ENCODE measurements around the gene SLCO2B1. TPM values are rescaled to one million over a fixed set of nuclear protein-coding genes. Genes with fewer than 3 reads are reported as not detected.

SLCO2B1 gene
- polyA plus RNA-seq, 12 donors, result 8.4 to 43.4 (median 11.7) TPM; not detected in 1

- DNase-seq, result no peak
These were observed 57.5 kb downstream of the SLCO2B1 start for GRCh38 chr11:75208446-75208845.

GRCh38 chr11:75212411-75212810 is 61.5 kb downstream of the SLCO2B1 start:
- no peak for DNase-seq

- DNase-seq, result peak; percentile 88
These were observed 63.5 kb downstream of the SLCO2B1 start for GRCh38 chr11:75214411-75214821.

- DNase-seq, result no peak
These were observed 63.9 kb downstream of the SLCO2B1 start for GRCh38 chr11:75214843-75215242.

- DNase-seq, result no peak
These were observed 69.0 kb downstream of the SLCO2B1 start for GRCh38 chr11:75219869-75220268.

GRCh38 chr11:75223954-75224643 is 73.2 kb downstream of the SLCO2B1 start:
- DNase-seq, result no peak

GRCh38 chr11:75225794-75226193 is 74.9 kb downstream of the SLCO2B1 start:
- no peak for DNase-seq

- DNase-seq, result no peak
These were observed 78.6 kb downstream of the SLCO2B1 start for GRCh38 chr11:75229466-75229865.

GRCh38 chr11:75230621-75231020 is 79.7 kb downstream of the SLCO2B1 start:
- no peak for DNase-seq

GRCh38 chr11:75233754-75234172 is 82.9 kb downstream of the SLCO2B1 start:
- DNase-seq, result peak; percentile 44

GRCh38 chr11:75236062-75236461 is 85.2 kb downstream of the SLCO2B1 start:
- no peak for DNase-seq

- DNase-seq, result no peak
These were observed 86.1 kb downstream of the SLCO2B1 start for GRCh38 chr11:75237050-75237449.

GRCh38 chr11:75238595-75239440 is 87.9 kb downstream of the SLCO2B1 start:
- no peak for DNase-seq

- DNase-seq, result no peak
These were observed 88.8 kb downstream of the SLCO2B1 start for GRCh38 chr11:75239531-75240290.

- DNase-seq, result no peak
These were observed 89.6 kb downstream of the SLCO2B1 start, which contains the start of gene TPBGL for GRCh38 chr11:75240311-75241035. TSS of gene TPBGL (plus strand) at chr11:75240774. CDS start at chr11:75241050, 276 bp downstream.

- DNase-seq, result peak; percentile 87
These were observed 90.4 kb downstream of the SLCO2B1 start for GRCh38 chr11:75241036-75241905.

- DNase-seq, result no peak
These were observed 91.2 kb downstream of the SLCO2B1 start for GRCh38 chr11:75241906-75242644.

GRCh38 chr11:75242722-75243600 is 92.1 kb downstream of the SLCO2B1 start:
- DNase-seq, result no peak
